HCT116 (cell line): Measurements from ENCODE around the gene PUM1. TPM values are rescaled to one million over a fixed set of nuclear protein-coding genes. Genes with fewer than 3 reads are reported as not detected.
A peak's percentile ranks its signal among the peaks of the same experiment; 100 is the strongest.

Source experiments
- ATAC-seq: fragments of 200-7000 bp; cut with Tn5 transposase; 2 replicates; pipeline ENCODE4 v1.9.1; 2020; ENCODE audit warnings: mild to moderate bottlenecking, moderate library complexity
- BruUV-seq: library from RNA; stranded (reverse); fragments of 400-500 nt; replicated peaks from 2 replicates; lab custom pipeline; 2021; lab: Mats Ljungman, UMichigan
- CTCF ChIA-PET: fragments of 300-600 bp; sonication (Branson Sonifier 250); formaldehyde crosslinking; loops from one replicate; lab custom pipeline; 2021; ENCODE audit warnings: antibody characterized with exemption; lab: Charles Lee
- POLR2A ChIA-PET: fragments of 300-600, 350-600 bp; sonication (Branson Sonifier 250); formaldehyde crosslinking; loops from one replicate; lab custom pipeline; 2021; ENCODE audit warnings: antibody characterized with exemption; lab: Charles Lee
- RAD21 ChIA-PET, 2 experiments: fragments of 300-600 bp; sonication (Branson Sonifier 250); formaldehyde crosslinking; loops; one replicate each; lab custom pipeline; 2023; ENCODE audit warnings: low total read pairs in 2 of 2; ENCODE audit not compliant: uncharacterized antibody in 2 of 2, unreplicated experiment in 2 of 2, low non-redundant PET in 1 of 2; lab: Charles Lee
- DNase-seq: peaks from one replicate; pipeline ENCODE4 v3.0.0-alpha.2; 2010; ENCODE audit warnings: low read depth, low spot score
- H2AFZ ChIP-seq: fragments of 200-600 bp; shearing (Covaris generic), sonication (generic); 2 replicates; pipeline ENCODE4 v1.6.1; 2017; ENCODE audit warnings: low read depth, mixed run types, mixed read lengths, antibody characterized with exemption, low read length; ENCODE audit not compliant: poor library complexity, severe bottlenecking
- H3K27ac ChIP-seq: 2 replicates; pipeline ENCODE4 v1.5.1; 2012; ENCODE audit warnings: low read depth, low read length
- H3K27me3 ChIP-seq: fragments of 200-600 bp; sonication (generic); 2 replicates; pipeline ENCODE4 v1.6.1; 2016; ENCODE audit warnings: mixed run types, low read length, mixed read lengths; ENCODE audit not compliant: insufficient read depth
- H3K36me3 ChIP-seq, 2 experiments: fragments of 200-500 bp in 1 of 2; fragments of 200-600 bp in 1 of 2; sonication (Bioruptor generic) in 1 of 2; sonication (generic) in 1 of 2; 2 replicates each; pipeline versions ENCODE4 v1.5.1 to v1.6.1; 2014 to 2016; ENCODE audit warnings: low read length in 2 of 2, inconsistent platforms in 1 of 2, mixed read lengths in 1 of 2, mixed run types in 1 of 2; ENCODE audit not compliant: insufficient read depth in 2 of 2, control insufficient read depth in 1 of 2
- H3K4me1 ChIP-seq, 2 experiments: fragments of 200-600 bp in 1 of 2; sonication (generic) in 1 of 2; 2 replicates each; pipeline versions ENCODE4 v1.5.1 to v1.6.1; 2012 to 2017; ENCODE audit warnings: low read length in 2 of 2, inconsistent platforms in 1 of 2, mild to moderate bottlenecking in 1 of 2, mixed read lengths in 1 of 2, mixed run types in 1 of 2, moderate library complexity in 1 of 2; ENCODE audit not compliant: insufficient read depth in 2 of 2, control insufficient read depth in 1 of 2
- H3K4me2 ChIP-seq: fragments of 200-600 bp; sonication (generic); 2 replicates; pipeline ENCODE4 v1.6.1; 2017; ENCODE audit warnings: mixed run types, low read length, mixed read lengths
- H3K4me3 ChIP-seq, 2 experiments: fragments of 200-600 bp in 1 of 2; sonication (generic) in 1 of 2; replicated peaks in 1 of 2; 2 replicates each; pipeline ENCODE4 v1.5.1; 2011 to 2016; ENCODE audit warnings: low read length in 2 of 2, control low read depth in 1 of 2, low read depth in 1 of 2, mild to moderate bottlenecking in 1 of 2, mixed read lengths in 1 of 2, mixed run types in 1 of 2
- H3K79me2 ChIP-seq: fragments of 200-600 bp; sonication (generic); 2 replicates; pipeline ENCODE4 v1.6.1; 2017; ENCODE audit warnings: mild to moderate bottlenecking, mixed run types, low read length, moderate library complexity, mixed read lengths; ENCODE audit not compliant: insufficient read depth
- H3K9ac ChIP-seq: fragments of 200-600 bp; sonication (generic); 2 replicates; pipeline ENCODE4 v1.6.1; 2016; ENCODE audit warnings: low read length, mixed read lengths
- H3K9me2 ChIP-seq: fragments of 200-600 bp; sonication (generic), shearing (Covaris generic); 2 replicates; pipeline ENCODE4 v1.6.1; 2017; ENCODE audit warnings: mixed run types, mild to moderate bottlenecking, moderate library complexity; ENCODE audit not compliant: insufficient read depth
- H3K9me3 ChIP-seq, 2 experiments: fragments of 200-500 bp in 1 of 2; fragments of 200-600 bp in 1 of 2; sonication (Bioruptor generic) in 1 of 2; sonication (generic) in 1 of 2; 2 replicates each; pipeline ENCODE4 v1.6.1; 2014 to 2017; ENCODE audit warnings: low read length in 2 of 2, mixed read lengths in 2 of 2, inconsistent platforms in 1 of 2, low read depth in 1 of 2, mild to moderate bottlenecking in 1 of 2, mixed run types in 1 of 2, moderate library complexity in 1 of 2; ENCODE audit not compliant: control insufficient read depth in 1 of 2, insufficient read depth in 1 of 2
- H4K20me1 ChIP-seq: fragments of 200-600 bp; sonication (generic), shearing (Covaris generic); 2 replicates; pipeline ENCODE4 v1.6.1; 2017; ENCODE audit warnings: mixed run types, mild to moderate bottlenecking, moderate library complexity; ENCODE audit not compliant: insufficient read depth
- ATF3 ChIP-seq: IDR thresholded peaks from 2 replicates; pipeline ENCODE4 v1.6.1; 2012
- CEBPB ChIP-seq: IDR thresholded peaks from 2 replicates; pipeline ENCODE4 v1.6.1; 2012; ENCODE audit warnings: low read depth
- CTCF ChIP-seq, 3 experiments: fragments of 200-600 bp in 1 of 3; sonication (generic) in 1 of 3; IDR thresholded peaks in 2 of 3; conservative IDR thresholded peaks in 1 of 3; 2 replicates each; pipeline ENCODE4 v1.5.1; 2012 to 2017; ENCODE audit warnings: low read depth in 2 of 3, low read length in 2 of 3, antibody characterized with exemption in 1 of 3, borderline replicate concordance in 1 of 3, control low read depth in 1 of 3, mild to moderate bottlenecking in 1 of 3, mixed read lengths in 1 of 3, mixed run types in 1 of 3, moderate library complexity in 1 of 3; ENCODE audit not compliant: insufficient read depth in 1 of 3
- EGR1 ChIP-seq: IDR thresholded peaks from 2 replicates; pipeline ENCODE4 v1.6.1; 2012; ENCODE audit warnings: low read depth
- ELF1 ChIP-seq: IDR thresholded peaks from 2 replicates; pipeline ENCODE4 v1.6.1; 2012; ENCODE audit warnings: low read depth, borderline replicate concordance
- EZH2 ChIP-seq: fragments of 200-600 bp; sonication (generic); IDR thresholded peaks from 2 replicates; pipeline ENCODE4 v1.6.1; 2017; ENCODE audit warnings: antibody characterized with exemption, mixed run types
- FOSL1 ChIP-seq: IDR thresholded peaks from 2 replicates; pipeline ENCODE4 v1.6.1; 2012; ENCODE audit warnings: low read depth
- JUND ChIP-seq: IDR thresholded peaks from 2 replicates; pipeline ENCODE4 v1.6.1; 2012
- POLR2A ChIP-seq: IDR thresholded peaks from 2 replicates; pipeline ENCODE4 v1.7.0; 2011; ENCODE audit warnings: borderline replicate concordance; ENCODE audit not compliant: insufficient read depth, insufficient read length; ENCODE audit errors: extremely low read depth
- POLR2AphosphoS5 ChIP-seq: IDR thresholded peaks from 2 replicates; pipeline ENCODE4 v1.6.1; 2011; ENCODE audit warnings: mild to moderate bottlenecking, low read depth, low read length, moderate library complexity
- RAD21 ChIP-seq: IDR thresholded peaks from 2 replicates; pipeline ENCODE4 v1.6.1; 2012; ENCODE audit warnings: low read depth, mild to moderate bottlenecking
- REST ChIP-seq: IDR thresholded peaks from 2 replicates; pipeline ENCODE4 v1.6.1; 2012; ENCODE audit warnings: low read depth
- SIN3A ChIP-seq: IDR thresholded peaks from 2 replicates; pipeline ENCODE4 v1.6.1; 2012; ENCODE audit warnings: low read depth
- SRF ChIP-seq: IDR thresholded peaks from 2 replicates; pipeline ENCODE4 v1.6.1; 2012; ENCODE audit warnings: low read depth
- TCF7L2 ChIP-seq: IDR thresholded peaks from 2 replicates; pipeline ENCODE4 v1.7.0; 2011; ENCODE audit warnings: borderline replicate concordance, inconsistent platforms; ENCODE audit not compliant: insufficient read depth, insufficient read length; ENCODE audit errors: extremely low read depth
- YY1 ChIP-seq: IDR thresholded peaks from 2 replicates; pipeline ENCODE4 v1.6.1; 2011; ENCODE audit warnings: low read length, low read depth, moderate library complexity, mild to moderate bottlenecking; ENCODE audit not compliant: insufficient replicate concordance; ENCODE audit errors: extremely low read depth
- ZBTB33 ChIP-seq: IDR thresholded peaks from 2 replicates; pipeline ENCODE4 v1.6.1; 2011; ENCODE audit warnings: mild to moderate bottlenecking, low read length, moderate library complexity; ENCODE audit not compliant: insufficient replicate concordance; ENCODE audit errors: extremely low read depth
- ZFX ChIP-seq: fragments of 450-650 bp; IDR thresholded peaks from 2 replicates; pipeline ENCODE4 v1.6.1; 2017
- ZNF274 ChIP-seq: fragments of 200-500 bp; sonication (Bioruptor generic); IDR thresholded peaks from 2 replicates; pipeline ENCODE4 v1.6.1; 2014; ENCODE audit warnings: mild to moderate bottlenecking, low read depth, low read length, inconsistent platforms
- intact Hi-C: fragments of 100-400 bp; cut with micrococcal nuclease; formaldehyde crosslinking; loops from 2 replicates; pipeline ENCODE4 v1.10.0; 2022
- total RNA-seq: library from RNA; stranded (reverse); gene quantifications from one replicate; pipeline ENCODE4 v1.2.1, GENCODE V29; 2021; ENCODE audit not compliant: unreplicated experiment

Gene PUM1
- total RNA-seq, 1 experiment from 2014 or later = 113 TPM

GRCh38 chr1:30908316-30908695, 157.2 kb downstream of the PUM1 start:
- H3K27ac ChIP-seq = no peak overlapping the region; the same call in 1 of the 2 replicates
- no peak overlapping the region for H2AFZ ChIP-seq
- ATAC-seq (no peak; the same call in 1 of the 2 replicates), DNase-seq (no peak)
- intact Hi-C loops = no loop called here
- peak overlapping the region; percentile 63 to 76 for H3K4me3 ChIP-seq
- H3K9me3 ChIP-seq = no peaks in the 10 kb centered on the region
- BruUV-seq = no TSS peak
- CTCF ChIA-PET = interaction anchor here (8.9 kb wide), 1 partner anchor 106 kb away, joined by 242 read pairs; no protein-coding TSS in a partner anchor
- H3K4me2 ChIP-seq = peak overlapping the region; percentile 86
- POLR2A ChIA-PET = no interaction called here
- H4K20me1 ChIP-seq = no peaks in the 10 kb centered on the region
- no peaks in the 10 kb centered on the region for H3K27me3 ChIP-seq
- H3K9ac ChIP-seq = peak overlapping the region; percentile 72
- RAD21 ChIA-PET = no interaction called here
- H3K9me2 ChIP-seq = no peaks in the 10 kb centered on the region
- H3K36me3 ChIP-seq = no peaks in the 10 kb centered on the region
- no peak for TF ChIP-seq FOSL1
- no peak for TF ChIP-seq TCF7L2
- no peak for TF ChIP-seq ZNF274
- no peak for TF ChIP-seq ZBTB33
- no peak for TF ChIP-seq YY1
- no peak for TF ChIP-seq POLR2A
- no peak for TF ChIP-seq ATF3
- TF ChIP-seq ZFX = no peak
- TF ChIP-seq SIN3A = no peak
- TF ChIP-seq POLR2AphosphoS5 = no peak
- no peak for TF ChIP-seq RAD21
- TF ChIP-seq SRF = no peak
- no peak for TF ChIP-seq EZH2
- TF ChIP-seq CTCF (IDR thresholded peaks at IDR 0.05 in 2 of 3, conservative IDR thresholded peaks at IDR 0.05 in 1 of 3; ENCODE audit: borderline replicate concordance in 1 of 3, insufficient read depth in 1 of 3, low read depth in 2 of 3, low read length in 2 of 3) = no peak
- no peak for TF ChIP-seq ELF1
- TF ChIP-seq REST = no peak
- TF ChIP-seq CEBPB = no peak
- TF ChIP-seq JUND = no peak
- TF ChIP-seq EGR1 = no peak
- TF ChIP-seq, all 23 proteins: peak for 0
- peaks cover 19% of the 10 kb centered on the region for H3K79me2 ChIP-seq
- H3K4me1 ChIP-seq = peaks cover 28 to 44% of the 10 kb centered on the region in 2 experiments
